ENCODE measurements around the gene PRSS21. TPM values are rescaled to one million over a fixed set of nuclear protein-coding genes. Genes with fewer than 3 reads are reported as not detected.

The PRSS21 gene
- total RNA-seq, 1 donor from 2014 or later, result not detected

GRCh38 chr16:2779978-2780898 lies 36.8 kb upstream of the PRSS21 start:
- DNase-seq (ENCODE audit: low spot score), result no peak
- ATAC-seq, result no peak

DNA sequence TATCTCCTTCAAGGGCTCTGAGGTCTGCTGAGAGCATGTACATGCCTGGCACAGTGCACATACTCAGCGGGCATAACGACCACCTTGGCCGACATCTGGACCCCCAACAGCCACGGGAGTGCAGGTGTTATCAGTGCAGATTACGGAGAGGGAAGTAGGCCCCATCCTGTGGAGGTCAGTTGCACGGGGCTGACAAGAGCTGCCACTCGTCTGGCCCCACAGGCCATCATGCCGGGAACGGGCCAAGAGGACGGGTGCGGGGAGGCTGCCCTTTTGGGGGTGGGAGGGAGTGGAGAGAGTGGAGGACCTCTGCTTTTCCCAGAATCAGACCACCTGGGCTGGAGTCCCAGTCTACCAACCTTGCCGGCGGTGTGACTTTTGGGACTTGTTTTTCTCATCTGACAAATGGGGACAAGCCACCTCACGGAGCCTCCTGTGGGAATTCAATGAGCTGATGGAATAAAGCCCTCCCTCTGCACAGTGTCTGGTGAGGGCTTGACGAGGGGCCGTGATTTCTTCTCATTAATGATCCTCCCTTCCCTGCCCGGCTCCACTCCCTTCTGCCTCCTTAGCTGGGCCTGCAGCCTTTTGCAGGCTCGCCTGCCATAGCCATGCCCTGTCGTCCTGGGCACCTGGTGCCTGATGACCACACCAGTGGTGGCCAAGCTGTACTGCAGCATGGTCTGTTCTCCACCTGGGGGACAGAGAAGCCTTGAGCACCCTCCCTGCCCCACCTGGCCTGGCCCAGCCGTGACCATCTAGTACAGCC lies 34.3 kb upstream of the PRSS21 start:
- no peak for DNase-seq (ENCODE audit: low spot score)
- ATAC-seq, result no peak

DNA sequence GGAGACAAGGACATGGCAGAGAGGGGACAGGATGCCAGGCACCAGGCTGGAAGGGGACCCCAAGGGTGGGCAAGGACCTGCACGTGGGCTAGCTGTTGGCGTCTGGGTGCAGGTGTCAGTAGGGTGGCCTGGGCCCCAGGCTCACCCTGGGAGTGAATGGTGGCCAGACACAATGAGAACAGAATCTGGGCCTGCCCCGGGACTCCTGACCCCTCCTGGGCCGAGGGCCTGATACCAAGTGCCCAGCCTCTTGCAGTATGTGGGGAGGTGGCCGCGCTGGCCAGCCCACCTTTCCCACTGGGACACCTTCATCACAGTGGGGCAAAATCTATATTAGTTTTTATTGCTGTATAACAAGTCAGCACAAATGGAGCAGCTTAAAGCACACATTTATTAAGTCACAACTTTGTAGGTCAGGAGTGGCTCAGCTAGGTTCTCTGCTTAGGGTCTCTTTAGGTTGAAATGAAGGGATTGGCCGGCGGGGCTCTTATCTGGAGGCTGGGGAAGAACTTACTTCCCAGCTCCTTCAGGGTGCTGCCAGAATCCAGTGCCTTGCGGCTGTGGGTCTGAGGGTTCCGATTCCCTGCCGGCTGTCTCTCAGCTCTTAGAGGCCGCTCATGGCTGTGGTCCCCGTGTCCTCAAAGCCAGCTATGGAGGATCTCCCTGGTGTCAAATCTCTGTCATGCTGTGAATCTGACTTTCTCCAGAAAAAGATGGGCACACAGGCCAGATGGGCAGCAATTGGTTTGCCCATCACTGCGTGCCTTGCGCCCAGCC lies 33.3 kb upstream of the PRSS21 start:
- DNase-seq (ENCODE audit: low spot score) (no peak), ATAC-seq (no peak)

GRCh38 chr16:2784358-2785100 lies 32.5 kb upstream of the PRSS21 start:
- ATAC-seq (no peak), DNase-seq (ENCODE audit: low spot score) (no peak)

DNA sequence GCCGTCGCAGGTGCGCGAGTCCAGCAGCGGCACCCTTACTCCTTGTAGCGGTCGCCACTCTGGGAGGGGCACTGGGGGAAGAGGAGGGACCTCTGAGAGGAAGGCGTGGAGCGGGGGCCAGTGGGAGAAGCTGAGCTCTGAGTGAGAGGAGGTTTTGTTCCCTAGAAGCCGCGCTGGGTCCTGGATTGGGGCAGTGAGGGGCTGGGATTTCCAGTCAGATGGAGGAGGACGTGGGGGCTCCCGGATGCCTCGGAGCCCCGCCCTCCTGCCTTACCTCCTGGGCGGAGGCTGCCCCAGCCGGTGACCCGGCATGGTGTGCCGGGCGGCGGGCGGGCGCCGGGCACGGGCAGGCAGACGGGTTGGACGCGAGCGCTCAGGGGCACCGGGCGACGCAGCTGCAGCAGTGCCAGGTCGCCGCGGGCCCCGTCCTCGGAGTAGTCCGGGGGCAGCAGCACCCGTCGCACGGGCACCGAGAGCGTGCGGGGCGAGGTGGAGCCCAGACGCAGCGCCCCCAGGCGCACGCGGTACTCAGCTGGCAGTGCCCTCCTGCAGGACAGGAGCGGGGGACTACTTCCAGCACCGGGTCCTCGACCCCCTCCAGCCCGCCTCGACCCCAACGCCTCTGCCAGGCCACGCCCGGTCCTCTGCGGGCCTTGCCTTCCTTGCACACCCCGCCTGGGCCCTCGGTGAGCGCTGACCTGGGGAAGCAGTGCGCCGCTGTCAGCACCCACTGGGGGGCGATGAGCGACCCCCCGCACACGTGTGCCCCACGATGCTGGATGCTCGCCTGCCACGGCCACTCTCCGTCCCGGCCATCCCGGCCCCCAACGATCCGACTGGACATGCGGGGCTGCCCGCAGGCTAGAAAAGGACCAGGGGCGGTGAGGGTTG lies 31.7 kb upstream of the PRSS21 start:
- ATAC-seq, result peak; percentile 29
- no peak for DNase-seq (ENCODE audit: low spot score)

- ATAC-seq (no peak), DNase-seq (ENCODE audit: low spot score) (no peak)
Measured at GRCh38 chr16:2786061-2786825, 30.8 kb upstream of the PRSS21 start.

DNA sequence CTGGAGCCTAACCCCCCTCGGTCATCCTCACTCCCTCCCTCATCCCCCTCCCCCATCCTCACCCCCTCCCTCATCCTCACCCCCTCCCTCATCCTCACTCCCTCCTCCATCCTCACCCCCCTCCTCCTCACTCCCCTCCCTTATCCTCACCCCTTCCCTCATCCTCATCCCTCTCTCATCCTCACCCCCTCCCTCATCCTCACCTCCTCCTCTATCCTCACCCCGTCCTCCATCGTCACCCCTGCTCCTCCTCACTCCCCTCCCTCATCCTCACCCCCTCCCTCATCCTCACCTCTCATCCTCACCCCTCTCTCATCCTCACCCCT lies 30.2 kb upstream of the PRSS21 start:
- no peak for ATAC-seq
- no peak for DNase-seq (ENCODE audit: low spot score)

DNA sequence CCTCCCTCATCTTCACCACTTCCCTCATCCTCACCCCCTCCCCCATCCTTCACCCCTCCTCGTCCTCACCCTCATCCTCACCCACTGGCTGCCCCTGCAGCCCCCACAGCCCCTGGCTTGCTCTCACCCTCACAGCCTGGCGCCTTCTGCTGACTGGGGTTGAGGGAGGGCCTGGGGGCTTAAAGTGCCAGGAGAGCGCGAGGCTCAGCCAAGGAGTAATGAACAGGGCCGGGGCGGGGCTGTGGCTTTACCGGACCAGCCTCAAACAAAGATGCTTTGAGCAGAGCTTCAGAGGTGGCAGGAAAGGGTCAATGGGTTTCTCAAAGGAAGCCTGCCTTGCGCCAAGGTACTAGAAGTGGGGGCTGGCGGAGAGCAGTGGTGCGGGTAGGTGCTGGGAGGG lies 29.6 kb upstream of the PRSS21 start, which contains the start of gene PRSS33:
TSS of gene PRSS33 (minus strand) at position 155 of the 400 bp plus-strand sequence. CDS start 1,013 bp downstream, outside the sequence.
- ATAC-seq, result no peak
- DNase-seq (ENCODE audit: low spot score), result no peak

DNA sequence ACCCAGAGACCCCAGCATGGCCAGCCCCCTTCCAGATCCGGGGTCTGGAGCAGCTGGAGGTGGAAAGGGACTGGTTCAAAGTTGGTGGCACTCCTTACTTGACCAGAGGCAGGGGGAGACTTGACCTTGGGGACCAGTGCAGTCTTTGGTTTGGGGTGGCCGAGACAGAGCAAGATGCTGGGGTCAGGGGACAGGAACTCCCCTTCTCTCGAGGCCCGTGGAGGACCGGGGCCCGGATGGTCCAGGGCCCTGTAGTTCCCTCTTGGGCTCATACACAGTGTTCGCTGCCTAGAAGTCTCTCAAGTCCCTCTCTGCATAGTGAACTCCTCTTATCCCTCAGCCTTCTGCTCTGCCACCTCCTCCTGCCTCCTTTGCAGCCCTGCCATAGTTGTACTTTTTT lies 29.1 kb upstream of the PRSS21 start:
- DNase-seq (ENCODE audit: low spot score) (no peak), ATAC-seq (no peak)

DNA sequence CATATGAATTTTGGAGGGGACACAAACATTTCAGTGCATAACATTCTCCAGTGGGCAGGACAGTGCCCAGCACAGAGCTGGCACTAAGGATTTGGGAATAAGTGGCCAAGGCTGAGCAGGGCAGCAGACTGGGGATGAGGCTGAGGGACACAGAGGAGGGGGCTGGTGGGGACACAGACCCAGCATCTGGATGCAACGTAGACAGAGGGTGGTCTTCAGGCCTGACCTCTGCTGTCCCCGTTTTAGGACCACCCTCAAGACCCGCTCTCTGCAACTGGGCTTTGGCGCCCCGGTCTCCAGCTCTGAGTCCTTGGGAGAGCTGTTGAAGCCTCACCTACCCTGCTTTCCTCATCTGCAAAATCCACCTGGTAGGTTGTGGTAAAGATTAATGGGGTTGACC lies 26.4 kb upstream of the PRSS21 start:
- no peak for ATAC-seq
- DNase-seq (ENCODE audit: low spot score), result no peak

- ATAC-seq (no peak), DNase-seq (ENCODE audit: low spot score) (no peak)
Measured at GRCh38 chr16:2791174-2791573, 25.9 kb upstream of the PRSS21 start.

- ATAC-seq (no peak), DNase-seq (ENCODE audit: low spot score) (no peak)
Measured at GRCh38 chr16:2792940-2793339, 24.1 kb upstream of the PRSS21 start.

DNA sequence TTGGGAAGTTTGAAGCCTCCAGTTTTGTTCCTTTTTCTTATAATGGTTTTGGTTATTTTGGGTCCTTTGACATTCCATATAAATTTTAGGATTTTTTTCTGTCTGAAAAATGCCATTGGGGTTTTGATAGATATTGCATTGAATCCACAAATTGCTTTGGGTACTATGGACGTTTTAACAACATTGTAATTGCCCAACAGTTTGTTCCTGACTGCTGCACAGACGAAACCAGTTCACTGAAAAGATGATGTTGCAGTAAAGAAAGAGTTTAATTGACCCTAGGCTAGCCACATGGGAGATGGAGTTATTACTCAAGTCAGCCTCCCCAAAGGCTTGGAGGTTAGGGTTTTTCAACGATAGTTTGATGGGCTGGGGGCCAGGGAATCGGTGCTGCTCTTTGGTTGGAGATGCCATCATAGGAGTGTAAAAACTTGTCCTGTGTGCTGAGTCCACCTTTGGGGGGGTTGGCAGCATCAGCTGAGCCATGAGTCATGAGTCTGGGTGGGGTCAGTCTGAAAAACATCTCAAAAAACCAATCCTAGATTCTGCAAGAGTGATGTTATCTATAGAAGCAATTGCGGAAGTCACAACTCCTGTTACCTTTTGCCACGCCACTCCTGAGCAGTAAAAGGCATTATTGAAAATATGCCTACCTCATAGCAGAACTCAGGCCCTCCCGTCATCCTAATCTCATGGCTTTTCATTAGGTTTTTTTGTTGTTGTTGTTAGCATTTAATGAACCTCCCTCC lies 21.5 kb upstream of the PRSS21 start:
- ATAC-seq, result no peak
- DNase-seq (ENCODE audit: low spot score), result no peak

DNA sequence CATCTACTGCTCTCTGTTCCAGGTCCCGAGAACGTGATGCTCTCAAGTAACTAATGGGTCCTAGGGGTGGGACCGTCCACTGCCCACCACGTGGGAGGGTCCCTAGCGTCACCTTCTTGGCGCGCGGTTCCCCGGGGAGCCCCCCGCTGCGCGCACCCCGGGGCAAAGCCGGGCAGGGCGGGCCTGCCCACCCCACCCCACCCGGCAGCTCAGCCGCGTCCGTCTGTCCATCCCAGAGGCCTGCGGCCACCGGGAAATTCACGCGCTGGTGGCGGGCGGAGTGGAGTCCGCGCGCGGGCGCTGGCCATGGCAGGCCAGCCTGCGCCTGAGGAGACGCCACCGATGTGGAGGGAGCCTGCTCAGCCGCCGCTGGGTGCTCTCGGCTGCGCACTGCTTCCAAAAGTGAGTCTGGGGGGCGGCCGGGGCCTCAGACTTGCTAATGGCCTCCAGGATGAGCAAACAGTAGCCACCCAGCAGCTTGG lies 18.3 kb upstream of the PRSS21 start:
- ATAC-seq, result no peak
- no peak for DNase-seq (ENCODE audit: low spot score)

GRCh38 chr16:2799205-2799858 lies 17.7 kb upstream of the PRSS21 start:
- DNase-seq (ENCODE audit: low spot score) (no peak), ATAC-seq (no peak)

DNA sequence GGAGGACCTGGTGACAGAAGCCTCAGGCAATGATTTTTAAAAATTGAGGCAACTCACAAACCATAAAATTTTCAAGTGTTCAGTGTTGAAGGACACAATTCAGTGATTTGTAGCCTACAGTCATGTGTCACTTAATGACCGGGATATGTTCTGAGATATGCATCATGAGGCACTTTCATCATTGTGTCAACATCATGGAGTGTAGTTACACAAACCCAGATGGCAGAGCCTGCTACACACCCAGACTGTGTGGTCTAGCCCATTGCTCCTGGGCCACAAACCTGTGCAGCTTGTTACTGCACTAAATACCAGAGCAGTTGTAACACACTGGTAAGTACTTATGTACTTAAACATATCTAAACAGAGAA lies 17.2 kb upstream of the PRSS21 start:
- no peak for DNase-seq (ENCODE audit: low spot score)
- ATAC-seq, result no peak

GRCh38 chr16:2803545-2804195 lies 13.4 kb upstream of the PRSS21 start:
- no peak for ATAC-seq
- no peak for DNase-seq (ENCODE audit: low spot score)
